GM12878 (cell line): ENCODE measurements around the gene GJA10.

Source experiments
- CBFB ChIP-seq: IDR thresholded peaks from 2 replicates; pipeline ENCODE4 v1.6.1; 2016; ENCODE audit warnings: antibody characterized with exemption, low read depth
- CHD4 ChIP-seq: fragments of 200-600 bp; sonication (generic); IDR thresholded peaks from 2 replicates; pipeline ENCODE4 v1.6.1; 2016; ENCODE audit warnings: mild to moderate bottlenecking
- CTCF ChIP-seq, 3 experiments: IDR thresholded peaks in 2 of 3; conservative IDR thresholded peaks in 1 of 3; 2 replicates each; pipeline ENCODE4 v1.5.1; 2011; ENCODE audit warnings: low read depth in 3 of 3, low read length in 3 of 3, mild to moderate bottlenecking in 3 of 3, control low read depth in 2 of 3, moderate library complexity in 2 of 3, inconsistent platforms in 1 of 3, mixed read lengths in 1 of 3; ENCODE audit not compliant: control insufficient read depth in 2 of 3, insufficient read depth in 1 of 3; ENCODE audit errors: extremely low read depth in 1 of 3
- NFIC ChIP-seq: IDR thresholded peaks from 2 replicates; pipeline ENCODE4 v1.6.1; 2012; ENCODE audit warnings: low read depth, mild to moderate bottlenecking, inconsistent platforms, low read length, moderate library complexity
- NFYA ChIP-seq: IDR thresholded peaks from 2 replicates; pipeline ENCODE4 v1.6.1; 2011; ENCODE audit warnings: low read depth, mild to moderate bottlenecking, low read length, improper control_type of control experiment, borderline replicate concordance
- SMC3 ChIP-seq: IDR thresholded peaks from 2 replicates; pipeline ENCODE4 v1.6.1; 2011; ENCODE audit warnings: low read length, improper control_type of control experiment, borderline replicate concordance
- ZNF274 ChIP-seq: IDR thresholded peaks from one replicate; pipeline ENCODE4 v1.8.0; 2011; ENCODE audit not compliant: insufficient read length, insufficient read depth

DNA sequence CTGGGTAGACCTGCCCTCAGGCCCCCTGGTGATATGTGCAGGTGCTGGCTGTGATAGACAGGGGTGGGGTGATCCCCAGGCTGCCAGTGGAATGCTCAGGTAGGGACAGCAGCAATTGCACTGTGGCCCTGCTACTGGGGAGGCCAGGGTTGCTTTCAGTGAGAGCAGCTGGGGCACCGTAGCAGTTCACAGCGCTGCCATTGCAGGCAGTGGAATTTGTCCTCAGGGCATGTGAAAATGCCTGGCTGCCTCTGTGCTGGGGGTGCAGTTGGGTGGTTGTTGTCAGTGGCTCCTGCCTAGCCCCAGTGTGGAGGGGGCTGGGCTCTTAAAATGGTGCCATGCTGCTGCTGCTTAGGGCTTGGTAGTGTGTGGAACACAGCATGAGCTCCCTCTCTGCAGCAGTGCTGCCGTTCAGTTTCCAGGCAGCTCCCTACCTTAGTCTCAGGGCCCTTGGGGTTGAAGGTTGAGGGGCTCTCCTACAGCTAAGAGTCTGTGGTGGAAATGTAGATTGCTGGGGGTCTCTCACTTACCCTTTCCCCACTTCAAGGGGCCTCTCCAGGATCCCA lies 23.6 kb downstream of the GJA10 start:
- TF ChIP-seq CTCF (IDR thresholded peaks at IDR 0.05 in 2 of 3, conservative IDR thresholded peaks at IDR 0.05 in 1 of 3; ENCODE audit: control insufficient read depth in 2 of 3, extremely low read depth in 1 of 3, insufficient read depth in 1 of 3, low read depth in 3 of 3, low read length in 3 of 3) (no peak), NFIC (no peak), NFYA (no peak), SMC3 (no peak), CBFB (no peak), CHD4 (no peak), ZNF274 (no peak)
